GM12878 (cell line): Measurements from ENCODE around the gene NXPE4. TPM values are rescaled to one million over a fixed set of nuclear protein-coding genes. Genes with fewer than 3 reads are reported as not detected.

Experiments used
- ATAC-seq: fragments of 200-7000 bp; cut with Tn5 transposase; 3 replicates; pipeline ENCODE4 v1.9.1; 2020; ENCODE audit warnings: mild to moderate bottlenecking, moderate library complexity
- BruUV-seq: library from RNA; stranded (reverse); fragments of 400-500 nt; replicated peaks from 2 replicates; lab custom pipeline; 2021; lab: Mats Ljungman, UMichigan
- CTCF ChIA-PET: fragments of 300-600 bp; sonication (Branson Sonifier 250); formaldehyde crosslinking; extraction: SDS; loops from one replicate; lab custom pipeline; 2021; ENCODE audit warnings: inconsistent platforms; lab: Yijun Ruan, JAX
- POLR2A ChIA-PET: fragments of 350-600 bp; formaldehyde crosslinking; extraction: SDS; loops from one replicate; lab custom pipeline; 2021; ENCODE audit warnings: inconsistent platforms; lab: Charles Lee
- RAD21 ChIA-PET: fragments of 300-600 bp; sonication (Branson Sonifier 250); formaldehyde crosslinking; loops from one replicate; lab custom pipeline; 2023; ENCODE audit warnings: antibody characterized with exemption; ENCODE audit not compliant: unreplicated experiment; lab: Charles Lee
- SMC1A ChIA-PET: fragments of 300-600 bp; sonication (Branson Sonifier 250); formaldehyde crosslinking; loops from one replicate; lab custom pipeline; 2023; ENCODE audit not compliant: unreplicated experiment, uncharacterized antibody; lab: Charles Lee
- DNase-seq: peaks from one replicate; pipeline ENCODE4 v3.0.0-alpha.2; 2011; ENCODE audit warnings: low read depth, low spot score
- FAIRE-seq: peaks from 3 replicates; lab custom pipeline; 2011; peaks lifted over from hg19 to GRCh38; lab: Jason Lieb, UNC
- H2AFZ ChIP-seq: 2 replicates; pipeline ENCODE4 v1.6.0; 2011; ENCODE audit warnings: low read depth, low read length, control low read depth; ENCODE audit not compliant: control insufficient read depth
- H3K27ac ChIP-seq: 2 replicates; pipeline ENCODE4 v1.5.1; 2011; ENCODE audit warnings: control low read depth; ENCODE audit not compliant: control insufficient read depth, insufficient read depth
- H3K27me3 ChIP-seq, 2 experiments: replicated peaks in 1 of 2; 2 replicates each; pipeline versions ENCODE4 v1.6.0 to v1.6.1; 2011; ENCODE audit warnings: low read length in 1 of 2; ENCODE audit not compliant: control insufficient read depth in 2 of 2, insufficient read depth in 2 of 2
- H3K36me3 ChIP-seq, 2 experiments: 2 replicates each; pipeline ENCODE4 v1.5.1; 2011; ENCODE audit warnings: low read length in 1 of 2; ENCODE audit not compliant: control insufficient read depth in 2 of 2, insufficient read depth in 2 of 2
- H3K4me1 ChIP-seq: 2 replicates; pipeline ENCODE4 v1.6.1; 2011; ENCODE audit warnings: mild to moderate bottlenecking, low read length, moderate library complexity, mixed read lengths; ENCODE audit not compliant: control insufficient read depth, insufficient read depth
- H3K4me2 ChIP-seq: 2 replicates; pipeline ENCODE4 v1.6.0; 2011; ENCODE audit warnings: control low read depth; ENCODE audit not compliant: control insufficient read depth, insufficient read depth
- H3K4me3 ChIP-seq: fragments of 200-600 bp; sonication (generic); 2 replicates; pipeline ENCODE4 v1.5.1; 2016
- H3K79me2 ChIP-seq: 2 replicates; pipeline ENCODE4 v1.6.0; 2011; ENCODE audit warnings: low read length; ENCODE audit not compliant: control insufficient read depth, insufficient read depth
- H3K9ac ChIP-seq: 2 replicates; pipeline ENCODE4 v1.8.0; 2011; ENCODE audit warnings: low read length, control low read depth, mixed read lengths; ENCODE audit not compliant: control insufficient read depth, insufficient read depth
- H3K9me3 ChIP-seq: replicated peaks from 3 replicates; pipeline ENCODE4 v1.5.1; 2011; ENCODE audit warnings: mild to moderate bottlenecking, low read length; ENCODE audit not compliant: control insufficient read depth, insufficient read depth
- H4K20me1 ChIP-seq: 2 replicates; pipeline ENCODE4 v1.6.0; 2011; ENCODE audit not compliant: control insufficient read depth, insufficient read depth
- ATF2 ChIP-seq: IDR thresholded peaks from 2 replicates; pipeline ENCODE4 v1.6.1; 2012; ENCODE audit warnings: low read length, inconsistent platforms
- BMI1 ChIP-seq: fragments of 450-650 bp; IDR thresholded peaks from 2 replicates; pipeline ENCODE4 v1.6.1; 2016; ENCODE audit warnings: mild to moderate bottlenecking, moderate library complexity, borderline replicate concordance
- CBX3 ChIP-seq: fragments of 200-600 bp; sonication (generic); IDR thresholded peaks from 2 replicates; pipeline ENCODE4 v1.6.1; 2016; ENCODE audit warnings: low read depth, borderline replicate concordance
- EGR1 ChIP-seq, 2 experiments: IDR thresholded peaks; 1 replicate in 1 of 2; 2 replicates in 1 of 2; pipeline ENCODE4 v1.6.1; 2011 to 2012; ENCODE audit warnings: low read depth in 2 of 2, low read length in 2 of 2, borderline replicate concordance in 1 of 2, mild to moderate bottlenecking in 1 of 2, moderate library complexity in 1 of 2
- FOS ChIP-seq: IDR thresholded peaks from 3 replicates; pipeline ENCODE4 v1.6.1; 2011; ENCODE audit warnings: borderline replicate concordance; ENCODE audit not compliant: insufficient read length; ENCODE audit errors: extremely low read depth
- GATAD2B ChIP-seq: fragments of 450-650 bp; conservative IDR thresholded peaks from 2 replicates; pipeline ENCODE4 v1.6.1; 2017; ENCODE audit warnings: low read depth, mild to moderate bottlenecking, moderate library complexity
- IKZF2 ChIP-seq, 2 experiments: fragments of 450-650 bp; IDR thresholded peaks; 2 replicates each; pipeline ENCODE4 v1.6.1; 2017; ENCODE audit warnings: mild to moderate bottlenecking in 2 of 2, moderate library complexity in 2 of 2
- PAX5 ChIP-seq: IDR thresholded peaks from 2 replicates; pipeline ENCODE4 v1.6.1; 2011; ENCODE audit warnings: low read depth, low read length, borderline replicate concordance
- RAD51 ChIP-seq: fragments of 450-650 bp; IDR thresholded peaks from 2 replicates; pipeline ENCODE4 v1.6.1; 2016; ENCODE audit warnings: moderate library complexity, mild to moderate bottlenecking, inconsistent platforms
- RELB ChIP-seq: fragments of 450-650 bp; IDR thresholded peaks from 2 replicates; pipeline ENCODE4 v1.6.1; 2017; ENCODE audit warnings: low read depth, mild to moderate bottlenecking, moderate library complexity
- SPI1 ChIP-seq: IDR thresholded peaks from 2 replicates; pipeline ENCODE4 v1.6.1; 2011; ENCODE audit warnings: low read depth, mild to moderate bottlenecking, low read length, moderate library complexity, borderline replicate concordance; ENCODE audit not compliant: insufficient read depth
- ZBTB33 ChIP-seq: fragments of 450-650 bp; IDR thresholded peaks from 2 replicates; pipeline ENCODE4 v1.6.1; 2017; ENCODE audit warnings: mild to moderate bottlenecking
- ZNF384 ChIP-seq: IDR thresholded peaks from 2 replicates; pipeline ENCODE4 v1.6.1; 2012; ENCODE audit warnings: low read depth, mild to moderate bottlenecking, low read length, improper control_type of control experiment, borderline replicate concordance
- ZNF592 ChIP-seq: fragments of 450-650 bp; IDR thresholded peaks from 2 replicates; pipeline ENCODE4 v1.6.1; 2017; ENCODE audit warnings: mild to moderate bottlenecking, moderate library complexity
- ZNF622 ChIP-seq: fragments of 450-650 bp; IDR thresholded peaks from 2 replicates; pipeline ENCODE4 v1.6.1; 2017; ENCODE audit warnings: mild to moderate bottlenecking, inconsistent platforms
- WGBS: methylation state at CpG from one replicate; pipeline ENCODE4 v1.1.6; 2016; ENCODE audit warnings: low lambda C conversion rate; ENCODE audit not compliant: insufficient replicate concordance, insufficient coverage; ENCODE audit errors: missing lambda C conversion rate; 5-methylcytosine and 5-hydroxymethylcytosine counted together
- in situ Hi-C: fragments of 300-500 bp; cut with MboI; formaldehyde crosslinking; loops from 9 replicates; pipeline ENCODE4 v1.14.3; 2018; ENCODE audit warnings: mixed read lengths
- intact Hi-C: fragments of 100-400 bp; cut with micrococcal nuclease; formaldehyde crosslinking; loops from one replicate; pipeline ENCODE4 v1.14.2; 2022; ENCODE audit not compliant: unreplicated experiment
- polyA plus RNA-seq, 11 experiments: library from polyadenylated mRNA; depleted of rRNA in 4 of 11; unstranded in 6 of 11; stranded (reverse) in 5 of 11; fragments of >200 nt; fragmentation: Nextera tagmentation in 4 of 11; fragmentation: Illumina TruSeq in 1 of 11; extraction: Ambion mirVana in 4 of 11; extraction: Trizol in 1 of 11; gene quantifications; 1 replicate in 1 of 11; 2 replicates in 10 of 11; pipeline versions ENCODE4 v1.2.1 to v1.2.3, GENCODE V29; 2011 to 2016; ENCODE audit warnings: inconsistent platforms in 2 of 11, missing spikeins in 2 of 11, low read depth in 1 of 11
- total RNA-seq, 4 experiments: library from RNA; depleted of rRNA in 3 of 4; stranded (reverse); fragments of >200 nt in 3 of 4; fragmentation: Illumina TruSeq in 1 of 4; extraction: Trizol in 1 of 4; gene quantifications; 2 replicates each; pipeline versions ENCODE4 v1.2.1 to v1.2.3, GENCODE V29; 2013 to 2021

The NXPE4 gene
- total and polyA plus RNA-seq, 10 of the 15 experiments (the other 5 are each of a cell fraction or from before 2014, with no cell fraction given), result not detected

GRCh38 chr11:114564831-114565230 is 30.8 kb downstream of the NXPE4 start (continued):
- TF ChIP-seq ZNF622 (no peak), ATF2 (no peak), FOS (no peak)

- in situ Hi-C loops, result no loop called here
- Histone ChIP-seq H3K9ac (no peak overlapping the region), H2AFZ (no peak overlapping the region), H3K9me3 (no peaks in the 10 kb centered on the region), H3K4me1 (no peaks in the 10 kb centered on the region), H4K20me1 (peaks cover 2% of the 10 kb centered on the region; the same call in 1 of the 2 replicates), H3K27ac (no peak overlapping the region), H3K79me2 (no peaks in the 10 kb centered on the region), H3K4me2 (no peak overlapping the region), H3K27me3 (peaks cover 3 to 4% of the 10 kb centered on the region in 2 experiments; a peak in 2 of 4 replicates), H3K4me3 (no peak overlapping the region), H3K36me3 (no peaks in the 10 kb centered on the region)
- ChIA-PET CTCF (no interaction called here), SMC1A (no interaction called here), POLR2A (no interaction called here), RAD21 (no interaction called here)
- intact Hi-C loops, result no loop called here
- no TSS peak for BruUV-seq
- DNase-seq (no peak), FAIRE-seq (no peak), ATAC-seq (no peak)
- WGBS, result 85% methylated on average over 2 of the region's 2 CpGs
- TF ChIP-seq ZNF384, result no peak
- no peak for TF ChIP-seq EGR1 (IDR thresholded peaks at IDR 0.05; ENCODE audit: borderline replicate concordance in 1 of 2, low read depth in 2 of 2, low read length in 2 of 2)
- TF ChIP-seq ZNF592, result no peak
- TF ChIP-seq IKZF2 (IDR thresholded peaks at IDR 0.05), result no peak
- no peak for TF ChIP-seq SPI1
- no peak for TF ChIP-seq ZBTB33
- no peak for TF ChIP-seq PAX5
- no peak for TF ChIP-seq CBX3
- no peak for TF ChIP-seq BMI1
- no peak for TF ChIP-seq GATAD2B
- no peak for TF ChIP-seq RAD51
- TF ChIP-seq RELB, result no peak
Observed at GRCh38 chr11:114563077-114563476, 32.5 kb downstream of the NXPE4 start.
